Progenitor cell of endocrine pancreas (in vitro differentiated cells): Measurements from ENCODE around the gene WDR62. TPM values are rescaled to one million over a fixed set of nuclear protein-coding genes. Genes with fewer than 3 reads are reported as not detected.

Experiments
- DNase-seq: peaks from one replicate; pipeline ENCODE4 v3.0.0; 2021; ENCODE audit warnings: low spot score; ENCODE audit not compliant: unreplicated experiment
- H3K27ac Mint-ChIP-seq: 2 replicates; pipeline ENCODE4 v1.8.0; 2021; ENCODE audit warnings: mild to moderate bottlenecking, moderate library complexity, mixed read lengths
- H3K27me3 Mint-ChIP-seq: 2 replicates; pipeline ENCODE4 v1.8.0; 2021; ENCODE audit warnings: mixed read lengths
- H3K36me3 Mint-ChIP-seq: 2 replicates; pipeline ENCODE4 v1.8.0; 2022; ENCODE audit warnings: mixed read lengths; ENCODE audit not compliant: insufficient read depth
- H3K4me1 Mint-ChIP-seq: 2 replicates; pipeline ENCODE4 v1.8.0; 2021; ENCODE audit warnings: low read depth, mixed read lengths
- H3K4me3 Mint-ChIP-seq: 2 replicates; pipeline ENCODE4 v1.8.0; 2021; ENCODE audit warnings: low read depth, mild to moderate bottlenecking, moderate library complexity, mixed read lengths
- H3K9me3 Mint-ChIP-seq: 2 replicates; pipeline ENCODE4 v1.8.0; 2021; ENCODE audit warnings: low read depth, mixed read lengths
- total RNA-seq: library from RNA; stranded (reverse); gene quantifications from 2 replicates; pipeline ENCODE4 v1.2.1, GENCODE V29; 2021
- TF ChIP-seq, protein P1 (sequence below): fragments of 200-600 bp; sonication (generic); IDR thresholded peaks from one replicate; pipeline ENCODE4 v1.5.0; 2021; ENCODE audit warnings: antibody characterized with exemption, mild to moderate bottlenecking; ENCODE audit not compliant: unreplicated experiment

Gene WDR62
- total RNA-seq, 1 donor from 2014 or later = 9.2 TPM

DNA sequence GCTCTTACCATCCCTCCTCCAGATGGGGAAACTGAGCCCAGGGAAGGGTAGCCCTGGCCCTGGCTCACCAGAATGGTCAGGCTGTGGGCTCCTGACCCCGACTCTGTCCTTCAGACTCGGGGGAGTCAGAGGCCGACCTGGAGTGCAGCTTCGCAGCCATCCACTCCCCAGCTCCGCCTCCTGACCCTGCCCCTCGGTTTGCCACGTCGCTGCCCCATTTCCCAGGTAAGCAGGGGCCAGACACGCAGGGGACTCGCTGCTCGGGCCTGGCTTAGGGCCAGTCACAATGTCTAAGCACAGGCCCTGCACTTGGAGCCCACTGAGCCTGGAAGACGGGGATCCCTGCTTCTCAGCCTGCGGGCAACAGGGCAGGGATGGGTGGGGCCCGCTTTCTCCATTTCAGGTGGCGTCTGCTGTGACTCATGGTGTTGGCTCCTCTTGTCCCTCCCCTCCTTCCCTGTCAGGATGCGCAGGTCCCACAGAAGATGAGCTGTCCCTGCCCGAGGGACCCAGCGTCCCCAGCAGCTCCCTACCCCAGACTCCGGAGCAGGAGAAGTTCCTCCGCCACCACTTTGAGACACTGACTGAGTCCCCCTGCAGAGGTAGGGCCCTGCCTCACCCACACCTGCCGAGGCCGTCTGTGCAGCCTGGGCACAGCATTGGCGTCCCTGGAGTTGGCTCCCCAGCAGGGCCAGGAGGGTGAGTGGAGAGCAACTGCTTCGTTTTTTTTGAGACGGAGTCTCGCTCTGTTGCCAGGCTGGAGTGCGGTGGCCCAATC lies 47.0 kb downstream of the WDR62 start:
- H3K27me3 Mint-ChIP-seq = no peaks in the 10 kb centered on the region
- no peak for DNase-seq
- H3K4me1 Mint-ChIP-seq = no peaks in the 10 kb centered on the region
- H3K9me3 Mint-ChIP-seq = no peaks in the 10 kb centered on the region
- H3K27ac Mint-ChIP-seq = no peak overlapping the region
- H3K36me3 Mint-ChIP-seq = peaks cover 2% of the 10 kb centered on the region
- TF ChIP-seq, protein P1, sequence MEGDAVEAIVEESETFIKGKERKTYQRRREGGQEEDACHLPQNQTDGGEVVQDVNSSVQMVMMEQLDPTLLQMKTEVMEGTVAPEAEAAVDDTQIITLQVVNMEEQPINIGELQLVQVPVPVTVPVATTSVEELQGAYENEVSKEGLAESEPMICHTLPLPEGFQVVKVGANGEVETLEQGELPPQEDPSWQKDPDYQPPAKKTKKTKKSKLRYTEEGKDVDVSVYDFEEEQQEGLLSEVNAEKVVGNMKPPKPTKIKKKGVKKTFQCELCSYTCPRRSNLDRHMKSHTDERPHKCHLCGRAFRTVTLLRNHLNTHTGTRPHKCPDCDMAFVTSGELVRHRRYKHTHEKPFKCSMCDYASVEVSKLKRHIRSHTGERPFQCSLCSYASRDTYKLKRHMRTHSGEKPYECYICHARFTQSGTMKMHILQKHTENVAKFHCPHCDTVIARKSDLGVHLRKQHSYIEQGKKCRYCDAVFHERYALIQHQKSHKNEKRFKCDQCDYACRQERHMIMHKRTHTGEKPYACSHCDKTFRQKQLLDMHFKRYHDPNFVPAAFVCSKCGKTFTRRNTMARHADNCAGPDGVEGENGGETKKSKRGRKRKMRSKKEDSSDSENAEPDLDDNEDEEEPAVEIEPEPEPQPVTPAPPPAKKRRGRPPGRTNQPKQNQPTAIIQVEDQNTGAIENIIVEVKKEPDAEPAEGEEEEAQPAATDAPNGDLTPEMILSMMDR = no peak
- no peak overlapping the region for H3K4me3 Mint-ChIP-seq

DNA sequence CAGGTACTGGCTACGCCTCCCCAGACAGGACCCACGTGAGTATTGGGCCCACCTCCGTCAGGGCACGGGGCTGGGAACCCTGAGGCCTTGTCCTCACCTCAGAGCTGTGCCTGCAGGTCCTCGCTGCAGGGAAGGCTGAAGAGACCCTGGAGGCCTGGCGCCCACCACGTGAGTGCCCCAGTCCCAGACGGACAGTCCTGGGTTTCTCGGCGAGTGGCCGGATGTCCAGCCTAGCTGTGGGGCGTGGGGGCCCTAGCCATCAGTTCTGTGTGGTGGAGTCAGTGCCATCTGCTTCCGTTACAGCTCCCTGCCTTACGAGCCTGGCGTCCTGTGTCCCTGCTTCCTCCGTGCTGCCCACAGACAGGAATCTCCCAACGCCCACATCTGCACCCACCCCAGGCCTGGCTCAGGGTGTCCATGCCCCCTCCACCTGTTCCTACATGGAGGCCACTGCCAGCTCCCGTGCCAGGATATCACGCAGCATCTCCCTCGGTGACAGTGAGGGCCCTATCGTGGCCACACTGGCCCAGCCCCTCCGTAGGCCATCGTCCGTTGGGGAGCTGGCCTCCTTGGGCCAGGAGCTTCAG lies 48.4 kb downstream of the WDR62 start:
- Mint-ChIP-seq H3K27ac (no peak overlapping the region), H3K4me1 (no peaks in the 10 kb centered on the region), H3K27me3 (no peaks in the 10 kb centered on the region), H3K36me3 (peaks cover 2% of the 10 kb centered on the region), H3K9me3 (no peaks in the 10 kb centered on the region), H3K4me3 (no peak overlapping the region)
- TF ChIP-seq, protein P1 = no peak
- no peak for DNase-seq

DNA sequence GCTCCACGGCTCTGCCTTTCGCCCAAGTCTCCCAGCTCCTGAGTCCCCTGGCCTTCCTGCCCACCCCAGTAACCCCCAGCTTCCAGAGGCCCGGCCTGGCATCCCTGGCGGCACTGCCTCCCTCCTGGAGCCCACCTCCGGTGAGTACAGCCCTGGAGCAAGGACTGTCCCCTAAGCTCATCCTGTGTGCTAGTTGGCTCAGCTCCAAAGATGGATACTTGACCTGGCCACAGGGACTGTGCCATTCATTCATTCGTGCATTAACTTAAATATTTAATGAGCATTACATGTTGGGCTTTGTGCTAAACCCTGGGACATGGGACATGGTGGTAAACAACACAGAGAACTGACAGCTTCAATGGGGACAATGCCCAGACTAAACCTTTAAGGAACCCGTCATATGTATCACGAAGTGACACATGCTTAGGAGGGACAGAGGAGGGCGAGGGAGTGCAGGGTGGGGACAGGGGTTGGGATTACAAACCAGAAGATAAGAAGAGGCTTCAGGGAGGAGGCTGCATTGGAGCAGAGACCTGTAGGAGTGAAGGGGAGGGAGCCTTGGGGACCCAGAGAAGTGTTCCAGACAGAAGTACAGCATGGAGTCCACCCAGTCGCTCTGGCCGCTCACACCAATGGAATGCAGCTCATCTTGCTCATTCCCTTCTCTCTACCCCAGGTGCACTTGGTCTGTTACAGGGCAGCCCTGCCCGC lies 49.3 kb downstream of the WDR62 start:
- Mint-ChIP-seq H3K36me3 (peaks cover 2% of the 10 kb centered on the region), H3K27me3 (no peaks in the 10 kb centered on the region), H3K27ac (no peak overlapping the region), H3K4me3 (no peak overlapping the region), H3K4me1 (no peaks in the 10 kb centered on the region), H3K9me3 (no peaks in the 10 kb centered on the region)
- no peak for DNase-seq
- TF ChIP-seq, protein P1 = no peak

DNA sequence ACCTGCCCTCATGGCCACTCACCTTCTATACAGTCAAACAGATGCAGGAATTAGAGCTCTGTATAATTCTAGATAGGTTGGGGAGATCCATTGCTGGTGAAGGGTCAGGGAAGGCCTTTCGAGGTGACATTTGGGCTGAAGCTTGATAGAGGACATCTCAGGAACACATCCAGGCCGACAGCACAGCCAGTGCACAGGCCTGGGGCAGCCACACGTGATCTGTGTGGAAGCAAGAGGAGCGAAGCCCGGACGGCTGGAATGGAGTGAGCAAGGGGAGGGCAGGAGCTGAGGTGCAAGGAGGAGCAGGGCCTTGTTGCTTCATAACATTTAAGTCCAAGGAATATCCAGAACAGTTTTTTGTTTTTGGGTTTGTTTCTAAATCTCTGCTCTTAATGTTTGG lies 51.7 kb downstream of the WDR62 start:
- no peak overlapping the region for H3K4me3 Mint-ChIP-seq
- H3K9me3 Mint-ChIP-seq = no peaks in the 10 kb centered on the region
- no peaks in the 10 kb centered on the region for H3K4me1 Mint-ChIP-seq
- no peak for DNase-seq
- H3K27me3 Mint-ChIP-seq = no peaks in the 10 kb centered on the region
- H3K36me3 Mint-ChIP-seq = peaks cover 2% of the 10 kb centered on the region
- TF ChIP-seq, protein P1 = no peak
- H3K27ac Mint-ChIP-seq = peak overlapping the region; percentile 87

DNA sequence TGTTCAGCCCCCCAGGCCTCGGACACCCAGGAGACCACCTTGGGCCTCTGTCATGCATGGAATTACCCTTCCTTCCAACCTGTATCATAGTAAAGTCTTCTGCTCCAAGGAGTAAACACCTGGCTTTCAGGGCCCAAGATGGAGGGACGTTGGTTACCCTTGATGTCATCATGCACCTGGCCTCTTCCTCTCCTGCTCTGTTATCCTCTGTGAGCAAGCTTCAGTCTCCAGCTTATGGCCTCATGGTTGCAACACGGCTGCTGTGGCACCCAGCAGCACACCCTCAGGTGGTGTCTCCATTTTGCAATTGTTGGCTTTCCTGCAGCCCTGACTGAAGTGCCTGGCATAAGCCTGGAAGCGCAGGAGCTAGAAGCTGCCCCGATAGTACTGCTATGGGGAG lies 52.3 kb downstream of the WDR62 start:
- no peaks in the 10 kb centered on the region for H3K27me3 Mint-ChIP-seq
- TF ChIP-seq, protein P1 = no peak
- no peaks in the 10 kb centered on the region for H3K9me3 Mint-ChIP-seq
- DNase-seq = no peak
- H3K27ac Mint-ChIP-seq = no peak overlapping the region
- H3K4me3 Mint-ChIP-seq = no peak overlapping the region
- peaks cover 2% of the 10 kb centered on the region for H3K36me3 Mint-ChIP-seq
- H3K4me1 Mint-ChIP-seq = no peaks in the 10 kb centered on the region
